Stimulated activated naive B cell treated with anti-CD40 and anti-IgM and Interleukin-4, amounts not matched to agents 10 μg/mL and 1 μg/mL and 100 μg/mL, for 72 hours (primary cell): ENCODE results near the gene SEMA6B.
"Not testable (repeated sequence)": the region's sequence is repeated elsewhere in the genome, so short reads cannot be mapped to it uniquely, and the experiment has no call there.

Experiments
- ATAC-seq, 2 donors: fragments of 150-1000 bp; cut with Tn5 transposase; replicated peaks; 2 replicates each; pipeline ENCODE4 v1.10.0; 2021; ENCODE audit warnings: moderate library complexity in 1 of 2
- DNase-seq: peaks from one replicate; pipeline ENCODE4 v3.0.0; 2021
- H3K27ac Mint-ChIP-seq: one replicate; pipeline ENCODE4 v1.8.0; 2022; ENCODE audit warnings: mild to moderate bottlenecking, mixed read lengths
- H3K27me3 Mint-ChIP-seq, 2 donors: one replicate each; pipeline ENCODE4 v1.8.0; 2022; ENCODE audit warnings: mixed read lengths in 2 of 2
- H3K36me3 Mint-ChIP-seq, 2 donors: one replicate each; pipeline ENCODE4 v1.8.0; 2022; ENCODE audit warnings: mixed read lengths in 2 of 2, mild to moderate bottlenecking in 1 of 2
- H3K4me1 Mint-ChIP-seq, 2 donors: one replicate each; pipeline ENCODE4 v1.8.0; 2022; ENCODE audit warnings: mixed read lengths in 2 of 2, mild to moderate bottlenecking in 1 of 2
- H3K4me3 Mint-ChIP-seq, 2 donors: one replicate each; pipeline ENCODE4 v1.8.0; 2022; ENCODE audit warnings: mild to moderate bottlenecking in 2 of 2, mixed read lengths in 2 of 2, moderate library complexity in 1 of 2
- H3K9me3 Mint-ChIP-seq, 2 donors: one replicate each; pipeline ENCODE4 v1.8.0; 2022; ENCODE audit warnings: mixed read lengths in 2 of 2, mild to moderate bottlenecking in 1 of 2

The SEMA6B gene

GRCh38 chr19:4539693-4540581 is 19.5 kb downstream of the SEMA6B start, which contains the start of gene LRG1:
Gene LRG1, minus strand, starts transcription at chr19:4540036. Its CDS starts 23 bp downstream, at chr19:4540013.
- H3K4me3 Mint-ChIP-seq: peak within 1 kb of the TSS in 1 of 2 donors; percentile 60
- peak within 1 kb of the TSS; percentile 7 for H3K27ac Mint-ChIP-seq
- H3K9me3 Mint-ChIP-seq: no peaks in the 10 kb centered on the region
- ATAC-seq (peak; percentile 70 to 78), DNase-seq (no peak)
- H3K27me3 Mint-ChIP-seq: peaks cover 13 to 38% of the 10 kb centered on the region in 2 donors
- peaks cover 0 to 3% of the 10 kb centered on the region in 2 donors for H3K36me3 Mint-ChIP-seq
- peaks cover 8 to 22% of the 10 kb centered on the region in 2 donors for H3K4me1 Mint-ChIP-seq

GRCh38 chr19:4539169-4539692 is 20.3 kb downstream of the SEMA6B start:
- no peaks in the 10 kb centered on the region for H3K9me3 Mint-ChIP-seq
- H3K36me3 Mint-ChIP-seq: peaks cover 0 to 3% of the 10 kb centered on the region in 2 donors
- H3K27ac Mint-ChIP-seq: no peak overlapping the region
- H3K27me3 Mint-ChIP-seq: peaks cover 17 to 44% of the 10 kb centered on the region in 2 donors
- no peak for ATAC-seq
- no peak for DNase-seq
- peaks cover 10 to 22% of the 10 kb centered on the region in 2 donors for H3K4me1 Mint-ChIP-seq
- H3K4me3 Mint-ChIP-seq: no peak overlapping the region

GRCh38 chr19:4538601-4538954 is 20.9 kb downstream of the SEMA6B start:
- ATAC-seq (no peak), DNase-seq (no peak)
- Mint-ChIP-seq H3K27ac (peak overlapping the region; percentile 69), H3K36me3 (peaks cover 0 to 3% of the 10 kb centered on the region in 2 donors), H3K9me3 (no peaks in the 10 kb centered on the region), H3K27me3 (peaks cover 18 to 50% of the 10 kb centered on the region in 2 donors), H3K4me1 (peaks cover 10 to 22% of the 10 kb centered on the region in 2 donors), H3K4me3 (no peak overlapping the region)

- H3K4me1 Mint-ChIP-seq: peaks cover 10 to 22% of the 10 kb centered on the region in 2 donors
- H3K4me3 Mint-ChIP-seq: no peak overlapping the region
- no peaks in the 10 kb centered on the region for H3K9me3 Mint-ChIP-seq
- no peak for ATAC-seq
- peaks cover 22 to 55% of the 10 kb centered on the region in 2 donors for H3K27me3 Mint-ChIP-seq
- peak overlapping the region; percentile 69 for H3K27ac Mint-ChIP-seq
- DNase-seq: no peak
- peaks cover 0 to 3% of the 10 kb centered on the region in 2 donors for H3K36me3 Mint-ChIP-seq
Observed at GRCh38 chr19:4537953-4538600, 21.4 kb downstream of the SEMA6B start.

- DNase-seq (no peak), ATAC-seq (no peak)
- Mint-ChIP-seq H3K27me3 (peaks cover 22 to 55% of the 10 kb centered on the region in 2 donors), H3K4me1 (peaks cover 10 to 22% of the 10 kb centered on the region in 2 donors), H3K27ac (no peak overlapping the region), H3K4me3 (no peak overlapping the region), H3K9me3 (no peaks in the 10 kb centered on the region), H3K36me3 (peaks cover 0 to 3% of the 10 kb centered on the region in 2 donors)
Observed at GRCh38 chr19:4536798-4537197, 22.7 kb downstream of the SEMA6B start.

- H3K27ac Mint-ChIP-seq: no peak within 1 kb of the TSS
- peak; percentile 29 for DNase-seq
- H3K27me3 Mint-ChIP-seq: peaks cover 26 to 61% of the 10 kb centered on the region in 2 donors
- peak within 1 kb of the TSS in 1 of 2 donors; percentile 43 for H3K4me3 Mint-ChIP-seq
- peak; percentile 54 to 55 for ATAC-seq
- H3K4me1 Mint-ChIP-seq: peaks cover 8 to 19% of the 10 kb centered on the region in 2 donors
- H3K36me3 Mint-ChIP-seq: peaks cover 0 to 3% of the 10 kb centered on the region in 2 donors
- no peaks in the 10 kb centered on the region for H3K9me3 Mint-ChIP-seq
Observed at GRCh38 chr19:4534836-4535658, 24.4 kb downstream of the SEMA6B start, which contains the start of gene PLIN5. Gene PLIN5, minus strand, starts transcription at chr19:4535224. Its CDS starts 1,150 bp downstream, at chr19:4534074.

- Mint-ChIP-seq H3K9me3 (no peaks in the 10 kb centered on the region), H3K4me1 (peaks cover 4 to 8% of the 10 kb centered on the region in 2 donors), H3K4me3 (no peak overlapping the region), H3K27ac (no peak overlapping the region), H3K27me3 (peaks cover 24 to 51% of the 10 kb centered on the region in 2 donors), H3K36me3 (no peaks in the 10 kb centered on the region)
- ATAC-seq: no peak
- DNase-seq: no peak
Observed at GRCh38 chr19:4533835-4534424, 25.6 kb downstream of the SEMA6B start.

- no peak overlapping the region for H3K27ac Mint-ChIP-seq
- DNase-seq (no peak), ATAC-seq (no peak)
- H3K9me3 Mint-ChIP-seq: no peaks in the 10 kb centered on the region
- H3K4me3 Mint-ChIP-seq: no peak overlapping the region
- no peaks in the 10 kb centered on the region for H3K36me3 Mint-ChIP-seq
- peaks cover 4 to 6% of the 10 kb centered on the region in 2 donors for H3K4me1 Mint-ChIP-seq
- peaks cover 24 to 47% of the 10 kb centered on the region in 2 donors for H3K27me3 Mint-ChIP-seq
Observed at GRCh38 chr19:4533334-4533733, 26.1 kb downstream of the SEMA6B start.

GRCh38 chr19:4531562-4532165 is 27.8 kb downstream of the SEMA6B start:
- H3K27me3 Mint-ChIP-seq: peaks cover 24 to 35% of the 10 kb centered on the region in 2 donors
- H3K36me3 Mint-ChIP-seq: no peaks in the 10 kb centered on the region
- DNase-seq (no peak), ATAC-seq (peak in 1 of 2 donors; percentile 20)
- no peak overlapping the region for H3K27ac Mint-ChIP-seq
- no peaks in the 10 kb centered on the region for H3K9me3 Mint-ChIP-seq
- peaks cover 4 to 6% of the 10 kb centered on the region in 2 donors for H3K4me1 Mint-ChIP-seq
- no peak overlapping the region for H3K4me3 Mint-ChIP-seq

GRCh38 chr19:4529924-4530522 is 29.5 kb downstream of the SEMA6B start:
- Mint-ChIP-seq H3K36me3 (no peaks in the 10 kb centered on the region), H3K9me3 (no peaks in the 10 kb centered on the region), H3K27me3 (peaks cover 18 to 23% of the 10 kb centered on the region in 2 donors), H3K4me1 (peaks cover 0 to 4% of the 10 kb centered on the region in 2 donors), H3K4me3 (no peak overlapping the region), H3K27ac (no peak overlapping the region)
- DNase-seq (no peak), ATAC-seq (no peak)

- H3K27ac Mint-ChIP-seq: peak overlapping the region; percentile 5
- no peak overlapping the region for H3K4me3 Mint-ChIP-seq
- no peaks in the 10 kb centered on the region for H3K36me3 Mint-ChIP-seq
- H3K4me1 Mint-ChIP-seq: peaks cover 0 to 2% of the 10 kb centered on the region in 2 donors
- DNase-seq (no peak), ATAC-seq (no peak)
- no peaks in the 10 kb centered on the region for H3K9me3 Mint-ChIP-seq
- peaks cover 13 to 14% of the 10 kb centered on the region in 2 donors for H3K27me3 Mint-ChIP-seq
Observed at GRCh38 chr19:4528843-4529242, 30.6 kb downstream of the SEMA6B start.

- DNase-seq, H3K27ac Mint-ChIP-seq: not testable (repeated sequence)
Observed at GRCh38 chr19:4527377-4527776, 32.1 kb downstream of the SEMA6B start.

More at GRCh38 chr19:4527377-4527776, 32.1 kb downstream of the SEMA6B start:
- H3K4me1 Mint-ChIP-seq, H3K4me3 Mint-ChIP-seq, H3K36me3 Mint-ChIP-seq, H3K9me3 Mint-ChIP-seq, H3K27me3 Mint-ChIP-seq, ATAC-seq: not testable (repeated sequence)
